WERI-Rb-1 (cell line): ENCODE results near the gene TRAT1.

Experiments
- DNase-seq: peaks from one replicate; pipeline ENCODE4 v3.0.0-alpha.2; 2020
- H3K27ac ChIP-seq: fragments of 250-450 bp; sonication (Bioruptor Pico); 2 replicates; pipeline ENCODE4 v1.5.1; 2020; ENCODE audit warnings: mild to moderate bottlenecking, moderate library complexity
- H3K27me3 ChIP-seq: fragments of 250-450 bp; sonication (Bioruptor Pico); 2 replicates; pipeline ENCODE4 v1.5.1; 2021; ENCODE audit warnings: mild to moderate bottlenecking, low read depth, moderate library complexity; ENCODE audit not compliant: insufficient read depth, severe bottlenecking
- H3K36me3 ChIP-seq: fragments of 250-450 bp; sonication (Bioruptor Pico); 2 replicates; pipeline ENCODE4 v1.5.1; 2020; ENCODE audit warnings: mild to moderate bottlenecking, moderate library complexity
- H3K4me3 ChIP-seq: 2 replicates; pipeline ENCODE4 v1.5.1; 2011; ENCODE audit warnings: low read depth, mild to moderate bottlenecking, control low read depth, low read length
- H3K9me3 ChIP-seq: fragments of 250-450 bp; sonication (Bioruptor Pico); 2 replicates; pipeline ENCODE4 v1.5.1; 2021; ENCODE audit warnings: mild to moderate bottlenecking, moderate library complexity; ENCODE audit not compliant: severe bottlenecking
- TF ChIP-seq, protein P1 (sequence below): IDR thresholded peaks from 2 replicates; pipeline ENCODE4 v1.5.1; 2011; ENCODE audit warnings: low read depth, mild to moderate bottlenecking, control low read depth, inconsistent platforms, low read length

TRAT1 gene

DNA sequence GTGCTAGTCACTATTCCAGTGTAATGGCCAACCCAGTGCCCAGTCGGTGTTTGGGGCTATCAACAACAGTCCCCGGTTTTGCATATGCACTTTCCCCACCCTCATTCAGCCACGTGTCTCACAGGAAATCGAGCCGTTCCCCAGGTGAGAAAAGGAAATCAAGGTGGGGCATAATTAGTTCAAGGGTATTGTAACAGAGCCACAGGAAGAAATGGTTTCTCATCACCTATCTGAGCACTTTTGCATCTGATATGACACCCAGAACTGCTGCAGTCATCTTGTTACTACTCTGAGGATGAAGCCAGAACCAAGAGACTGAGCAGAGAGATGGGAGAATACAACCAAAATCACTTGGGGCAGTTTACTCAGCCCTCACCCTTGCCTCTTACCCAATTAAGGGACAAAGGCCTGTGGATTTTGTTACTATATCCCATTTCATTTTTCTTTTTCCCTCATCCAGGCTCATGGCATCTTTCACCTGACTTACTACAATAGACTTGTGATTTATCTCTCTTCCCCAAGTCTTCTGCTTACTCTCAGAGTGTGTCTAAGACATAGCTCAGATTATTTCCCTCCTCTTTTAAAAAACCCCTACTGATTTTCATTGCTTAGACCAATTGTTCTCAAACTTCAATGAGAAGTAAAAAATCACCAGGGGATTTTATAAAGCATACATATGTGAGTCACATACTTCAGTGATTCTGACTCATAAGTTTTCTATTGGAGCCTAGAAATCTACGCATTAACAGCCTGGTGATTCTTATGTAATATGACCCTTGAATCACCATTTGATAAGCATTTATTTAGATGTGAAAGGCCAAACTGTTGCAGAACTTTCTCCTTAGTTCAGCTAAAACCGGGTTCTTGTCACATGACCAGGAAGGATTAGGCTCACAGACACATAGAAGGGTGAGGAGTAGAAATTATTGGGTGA is 40.5 kb downstream of the TRAT1 start:
- Histone ChIP-seq H3K27me3 (no peaks in the 10 kb centered on the region), H3K4me3 (no peak overlapping the region), H3K36me3 (no peaks in the 10 kb centered on the region), H3K27ac (no peak overlapping the region), H3K9me3 (no peaks in the 10 kb centered on the region)
- no peak for DNase-seq
- TF ChIP-seq, protein P1, sequence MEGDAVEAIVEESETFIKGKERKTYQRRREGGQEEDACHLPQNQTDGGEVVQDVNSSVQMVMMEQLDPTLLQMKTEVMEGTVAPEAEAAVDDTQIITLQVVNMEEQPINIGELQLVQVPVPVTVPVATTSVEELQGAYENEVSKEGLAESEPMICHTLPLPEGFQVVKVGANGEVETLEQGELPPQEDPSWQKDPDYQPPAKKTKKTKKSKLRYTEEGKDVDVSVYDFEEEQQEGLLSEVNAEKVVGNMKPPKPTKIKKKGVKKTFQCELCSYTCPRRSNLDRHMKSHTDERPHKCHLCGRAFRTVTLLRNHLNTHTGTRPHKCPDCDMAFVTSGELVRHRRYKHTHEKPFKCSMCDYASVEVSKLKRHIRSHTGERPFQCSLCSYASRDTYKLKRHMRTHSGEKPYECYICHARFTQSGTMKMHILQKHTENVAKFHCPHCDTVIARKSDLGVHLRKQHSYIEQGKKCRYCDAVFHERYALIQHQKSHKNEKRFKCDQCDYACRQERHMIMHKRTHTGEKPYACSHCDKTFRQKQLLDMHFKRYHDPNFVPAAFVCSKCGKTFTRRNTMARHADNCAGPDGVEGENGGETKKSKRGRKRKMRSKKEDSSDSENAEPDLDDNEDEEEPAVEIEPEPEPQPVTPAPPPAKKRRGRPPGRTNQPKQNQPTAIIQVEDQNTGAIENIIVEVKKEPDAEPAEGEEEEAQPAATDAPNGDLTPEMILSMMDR: no peak

DNA sequence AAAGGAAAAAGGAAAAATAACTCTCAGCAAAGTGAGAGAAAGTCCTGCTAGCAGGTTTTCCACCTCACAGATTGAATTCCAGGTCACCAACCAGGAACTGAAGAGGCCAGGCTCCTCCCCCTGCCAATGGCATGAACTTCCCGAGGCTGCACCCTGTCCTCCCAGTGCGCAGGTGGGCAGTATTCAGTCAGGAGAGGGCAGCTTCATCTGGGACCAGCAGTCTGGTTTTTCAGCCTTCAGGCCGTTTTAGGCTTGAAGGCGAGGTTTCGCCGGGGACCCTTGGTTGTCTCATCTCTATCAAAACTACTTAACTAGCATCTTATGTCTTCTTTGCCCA is 41.2 kb downstream of the TRAT1 start:
- no peaks in the 10 kb centered on the region for H3K9me3 ChIP-seq
- TF ChIP-seq, protein P1: no peak
- H3K4me3 ChIP-seq: no peak overlapping the region
- DNase-seq: no peak
- H3K36me3 ChIP-seq: no peaks in the 10 kb centered on the region
- H3K27ac ChIP-seq: no peak overlapping the region
- no peaks in the 10 kb centered on the region for H3K27me3 ChIP-seq

- Histone ChIP-seq H3K27ac (no peak overlapping the region), H3K36me3 (no peaks in the 10 kb centered on the region), H3K4me3 (no peak overlapping the region), H3K9me3 (no peaks in the 10 kb centered on the region), H3K27me3 (no peaks in the 10 kb centered on the region)
- TF ChIP-seq, protein P1: no peak
- no peak for DNase-seq
These were observed 55.3 kb downstream of the TRAT1 start for GRCh38 chr3:108877901-108878300.

- no peaks in the 10 kb centered on the region for H3K9me3 ChIP-seq
- no peaks in the 10 kb centered on the region for H3K27me3 ChIP-seq
- H3K27ac ChIP-seq: no peak overlapping the region
- H3K36me3 ChIP-seq: no peaks in the 10 kb centered on the region
- TF ChIP-seq, protein P1: no peak
- no peak overlapping the region for H3K4me3 ChIP-seq
- no peak for DNase-seq
These were observed 57.3 kb downstream of the TRAT1 start for GRCh38 chr3:108879915-108880314.

GRCh38 chr3:108882762-108883161 is 60.2 kb downstream of the TRAT1 start:
- Histone ChIP-seq H3K27me3 (no peaks in the 10 kb centered on the region), H3K36me3 (no peaks in the 10 kb centered on the region), H3K27ac (no peak overlapping the region), H3K9me3 (no peaks in the 10 kb centered on the region), H3K4me3 (no peak overlapping the region)
- TF ChIP-seq, protein P1: no peak
- DNase-seq: no peak

- DNase-seq: no peak
- Histone ChIP-seq H3K27me3 (no peaks in the 10 kb centered on the region), H3K27ac (no peak overlapping the region), H3K36me3 (no peaks in the 10 kb centered on the region), H3K4me3 (no peak overlapping the region), H3K9me3 (no peaks in the 10 kb centered on the region)
- TF ChIP-seq, protein P1: no peak
These were observed 60.8 kb downstream of the TRAT1 start for GRCh38 chr3:108883373-108883772.
